NCI-H1105 treated with DMSO at 0.1 percent for 48 hours (cell line): ENCODE results near the gene HDAC9.

Experiments
- DNase-seq: peaks from one replicate; lab custom pipeline; 2025; lab: John Stamatoyannopoulos, UW

HDAC9 gene

DNA sequence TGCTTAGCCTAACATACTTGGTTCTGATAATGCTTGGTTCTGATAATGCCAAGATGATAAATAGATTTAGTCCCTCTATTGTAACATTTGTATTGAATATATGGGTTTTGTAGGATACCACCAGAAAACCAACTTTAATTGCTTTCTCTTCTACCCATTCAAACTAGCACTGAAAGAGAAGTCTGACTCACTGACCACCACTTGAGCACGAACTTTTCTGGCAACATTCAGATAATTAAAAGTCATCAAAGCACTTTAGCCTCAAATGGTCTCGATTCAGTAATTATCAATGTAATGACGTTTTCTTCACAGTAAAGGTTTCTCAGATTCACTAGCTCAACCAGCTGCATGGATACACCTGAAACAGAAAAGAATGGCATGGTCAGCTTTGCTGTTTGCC lies 63.0 kb downstream of the HDAC9 start:
- no peak for DNase-seq

- no peak for DNase-seq
These were observed 63.4 kb downstream of the HDAC9 start for GRCh38 chr7:18558910-18559309.

- no peak for DNase-seq
These were observed 64.2 kb downstream of the HDAC9 start for GRCh38 chr7:18559756-18560155.

- DNase-seq = no peak
These were observed 69.2 kb downstream of the HDAC9 start for GRCh38 chr7:18564779-18565178.

- no peak for DNase-seq
These were observed 69.8 kb downstream of the HDAC9 start for GRCh38 chr7:18565337-18565736.

DNA sequence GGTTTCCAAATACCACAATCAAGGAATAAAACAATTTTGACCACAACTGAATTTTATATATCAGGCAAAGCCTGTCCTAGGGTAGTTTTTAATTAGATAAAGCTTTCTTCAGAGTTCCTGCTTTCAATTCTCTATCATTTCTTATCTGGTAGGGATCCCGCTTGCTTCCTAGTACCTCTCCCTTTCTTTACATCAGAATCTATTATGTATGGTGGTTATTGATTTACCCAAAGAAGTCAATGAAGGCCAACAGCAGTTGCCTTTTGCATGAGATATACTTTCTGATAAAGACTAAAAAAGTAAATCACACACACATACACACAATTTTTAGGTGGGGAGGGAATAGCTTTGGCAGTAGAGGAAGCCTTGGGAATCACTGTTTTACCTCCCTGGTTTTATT lies 70.7 kb downstream of the HDAC9 start:
- DNase-seq = no peak

DNA sequence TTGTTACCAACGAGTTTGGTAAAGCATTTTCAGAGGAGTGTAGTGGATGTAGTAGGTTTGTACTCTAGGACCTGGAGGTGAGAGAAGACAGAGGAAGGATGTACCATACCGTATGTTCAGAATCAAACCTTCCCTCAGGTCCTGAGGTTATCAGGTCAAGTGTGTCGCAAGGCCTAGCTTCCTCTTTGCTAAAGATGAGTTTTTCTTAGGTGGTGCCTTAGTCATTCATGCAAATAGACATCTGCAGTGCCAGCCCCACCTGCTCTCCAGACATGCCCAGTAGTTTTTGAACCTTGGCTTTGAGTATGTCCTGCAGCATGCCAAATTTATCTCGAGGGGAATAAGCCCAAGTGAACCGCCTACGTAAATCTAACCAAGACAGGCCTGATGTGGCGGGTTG lies 71.3 kb downstream of the HDAC9 start:
- no peak for DNase-seq

- peak; percentile 55 for DNase-seq
These were observed 74.9 kb downstream of the HDAC9 start for GRCh38 chr7:18570441-18570840.

DNA sequence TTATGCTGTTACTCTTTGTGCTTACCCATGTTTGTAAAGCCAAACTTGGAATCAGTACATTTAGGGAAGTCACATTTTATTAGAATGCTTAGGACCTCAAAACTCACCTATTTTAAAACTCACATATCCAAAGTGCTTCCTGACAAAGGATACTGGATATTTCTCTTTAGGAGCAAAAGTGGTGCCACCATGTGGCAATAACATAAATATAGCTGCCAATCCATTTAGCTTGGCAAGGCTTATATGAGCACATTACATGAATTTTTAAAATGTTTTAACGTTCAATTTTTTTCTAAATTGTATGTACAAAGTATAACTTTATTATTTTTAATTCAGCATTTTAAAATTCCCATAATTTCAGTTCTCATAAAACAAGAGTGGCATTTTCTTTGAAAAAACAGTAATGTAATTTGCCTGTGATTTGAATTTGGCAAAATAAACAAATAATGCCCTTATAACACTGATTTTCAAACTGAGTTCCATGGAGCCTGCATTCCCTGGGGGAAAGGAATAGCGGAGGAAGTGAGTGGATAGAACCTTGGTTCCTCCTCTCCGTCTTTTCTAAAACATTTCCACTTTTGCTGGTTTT lies 75.4 kb downstream of the HDAC9 start:
- DNase-seq = peak; percentile 66

- DNase-seq = no peak
These were observed 76.6 kb downstream of the HDAC9 start for GRCh38 chr7:18572154-18572553.

- no peak for DNase-seq
These were observed 77.3 kb downstream of the HDAC9 start for GRCh38 chr7:18572885-18573284.

DNA sequence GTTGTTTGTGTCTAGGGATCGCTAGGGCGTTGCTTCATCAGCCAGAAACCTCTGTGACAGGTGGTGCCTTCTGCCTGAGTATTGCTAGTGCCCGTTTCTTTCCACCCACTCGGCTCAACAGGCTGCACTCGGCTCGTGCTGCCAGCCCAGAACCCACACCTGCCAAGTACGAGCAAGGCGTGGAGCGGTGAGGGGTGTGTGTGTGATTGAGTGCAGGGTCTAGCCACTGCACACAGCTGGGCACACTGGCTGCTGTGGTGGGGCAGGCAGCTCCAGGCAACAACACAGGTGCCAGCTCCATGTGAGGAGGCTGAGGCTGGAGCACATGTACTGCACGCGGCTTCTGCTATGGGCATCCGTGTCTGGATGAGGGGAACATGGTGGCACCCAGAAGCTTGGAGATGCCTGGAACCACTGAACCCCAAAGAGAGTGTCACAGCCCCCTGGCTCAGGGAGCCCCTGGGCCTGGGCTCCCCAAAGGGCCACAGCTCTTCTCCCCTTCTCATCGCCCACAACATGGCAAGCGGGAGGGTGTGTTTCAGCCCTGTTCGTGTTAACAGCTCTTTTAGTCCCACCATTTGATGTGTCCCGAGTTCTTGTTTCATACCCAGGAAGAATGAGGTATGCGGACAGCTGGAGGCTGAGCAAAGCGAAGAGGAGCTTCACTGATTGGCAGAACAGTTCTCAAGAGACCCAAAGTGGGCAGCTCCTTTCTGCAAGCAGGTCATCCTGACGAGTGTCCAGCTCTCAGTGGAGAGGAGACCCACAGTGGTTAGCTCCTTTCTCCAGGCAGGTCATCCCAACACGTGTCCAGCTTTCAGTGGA lies 78.1 kb downstream of the HDAC9 start:
- DNase-seq = no peak

- DNase-seq = no peak
These were observed 78.6 kb downstream of the HDAC9 start for GRCh38 chr7:18574235-18574540.

DNA sequence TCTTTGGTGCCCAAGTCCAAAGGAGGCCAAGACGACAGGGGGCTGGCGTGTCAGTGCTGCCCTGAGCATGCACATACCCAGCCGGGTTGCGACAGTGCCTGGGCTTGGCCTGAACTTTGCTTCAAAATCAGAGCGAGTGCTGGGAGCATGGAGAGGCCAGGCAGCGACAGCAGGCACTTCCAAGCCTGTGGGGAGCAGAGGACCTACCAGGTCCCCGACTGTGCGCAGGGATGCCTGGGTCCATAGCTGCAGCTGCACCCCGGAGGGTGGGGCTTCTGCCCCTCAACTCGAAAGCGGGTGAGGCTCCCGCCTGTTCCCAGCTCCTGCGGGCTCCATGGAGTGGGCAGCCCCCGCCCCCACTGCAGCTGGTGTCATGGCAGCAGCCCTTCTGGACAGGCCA lies 79.1 kb downstream of the HDAC9 start:
- no peak for DNase-seq

DNA sequence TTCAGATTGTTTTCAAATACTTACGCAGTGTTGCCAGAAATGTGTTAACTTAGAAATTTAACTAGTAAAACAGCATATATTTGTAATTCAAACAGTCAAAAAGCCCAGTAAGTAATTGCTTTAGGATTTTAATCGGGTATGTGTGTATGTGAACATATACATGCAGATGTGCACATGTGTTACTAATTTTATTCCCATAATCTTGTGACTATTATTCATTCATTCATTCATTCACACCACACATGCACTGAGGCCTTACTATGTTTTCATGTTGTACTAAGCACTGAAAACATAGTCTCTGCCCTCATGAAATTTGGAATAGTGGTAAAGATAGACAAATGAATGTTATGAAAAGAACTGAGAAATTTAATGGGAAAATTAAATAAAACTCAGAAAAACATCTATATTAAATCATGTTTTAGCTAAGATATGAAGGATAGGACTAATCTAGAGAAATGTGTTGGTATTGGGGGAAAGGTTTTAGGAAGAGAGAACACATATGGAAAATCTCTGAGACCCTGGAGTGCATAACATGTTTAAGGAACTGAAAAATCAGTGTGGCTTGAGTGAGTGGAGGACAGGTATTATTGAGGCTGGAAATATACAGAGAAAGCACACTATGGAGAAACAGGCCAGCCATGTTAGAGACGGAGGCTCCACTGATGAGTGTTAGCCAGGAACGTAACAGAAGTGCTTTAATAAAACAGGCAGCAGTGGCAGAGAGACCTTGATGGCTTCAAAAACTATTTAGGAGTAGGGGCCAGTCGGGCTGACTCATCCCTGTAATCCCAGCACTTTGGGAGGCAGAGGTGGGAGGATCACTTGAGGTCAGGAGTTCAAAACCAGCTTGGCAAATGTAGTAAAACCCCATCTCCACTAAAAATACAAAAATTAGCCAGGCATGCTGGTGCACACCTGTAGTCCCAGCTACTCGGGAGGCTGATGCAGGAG lies 80.3 kb downstream of the HDAC9 start:
- DNase-seq = no peak

GRCh38 chr7:18577096-18577771 lies 81.7 kb downstream of the HDAC9 start:
- DNase-seq = no peak

GRCh38 chr7:18579698-18580097 lies 84.1 kb downstream of the HDAC9 start:
- DNase-seq = no peak

DNA sequence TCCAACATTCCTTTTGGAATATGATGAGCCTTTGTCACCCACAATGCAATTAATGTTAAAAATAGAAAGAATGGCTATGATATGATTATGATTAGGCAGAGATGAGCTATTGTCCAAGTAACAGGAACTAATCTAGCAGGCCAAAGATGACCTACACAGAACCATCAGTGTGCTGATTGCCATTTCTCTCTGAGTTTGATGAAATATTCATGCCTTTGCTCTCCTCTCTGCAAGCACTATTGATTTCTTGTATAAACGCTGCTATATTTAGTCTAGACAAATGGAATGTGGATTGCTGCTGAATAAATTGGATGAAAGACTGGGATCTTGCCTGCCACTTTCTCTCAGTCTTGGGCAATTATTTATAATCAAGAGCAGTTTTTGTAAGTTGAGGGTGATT lies 85.4 kb downstream of the HDAC9 start:
- DNase-seq = no peak

DNA sequence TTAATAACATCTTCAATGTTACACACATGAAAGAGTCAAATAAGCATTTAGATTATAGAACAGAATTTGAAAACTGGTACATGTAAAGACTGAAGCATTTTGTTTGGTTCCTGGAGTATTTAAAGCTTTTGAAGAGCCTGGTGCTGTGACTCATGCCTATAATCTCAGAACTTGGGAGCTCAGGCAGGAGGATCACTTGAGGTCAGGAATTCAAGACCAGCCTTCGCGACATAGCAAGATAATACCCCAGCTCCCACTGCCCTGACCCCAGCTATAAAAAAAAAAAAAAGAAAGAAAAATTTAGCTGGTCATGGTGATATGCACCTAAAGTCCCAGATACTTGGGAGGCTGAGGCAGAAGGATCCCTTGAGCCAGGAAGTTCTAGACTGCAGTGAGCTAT lies 87.8 kb downstream of the HDAC9 start:
- no peak for DNase-seq

DNA sequence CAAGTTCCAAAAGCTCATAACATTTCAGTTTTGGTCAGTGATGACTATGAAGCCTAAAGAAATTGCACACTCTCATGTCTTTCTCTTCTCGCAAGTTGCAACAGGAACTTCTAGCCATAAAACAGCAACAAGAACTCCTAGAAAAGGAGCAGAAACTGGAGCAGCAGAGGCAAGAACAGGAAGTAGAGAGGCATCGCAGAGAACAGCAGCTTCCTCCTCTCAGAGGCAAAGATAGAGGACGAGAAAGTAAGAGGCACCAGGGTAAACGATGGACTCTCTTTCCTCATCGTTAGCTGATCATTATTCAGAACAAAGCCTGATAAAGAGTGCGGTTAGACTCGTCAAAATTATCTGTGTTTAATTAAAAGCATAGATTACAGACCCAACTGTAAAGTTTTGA lies 94.7 kb downstream of the HDAC9 start:
- DNase-seq = no peak

DNA sequence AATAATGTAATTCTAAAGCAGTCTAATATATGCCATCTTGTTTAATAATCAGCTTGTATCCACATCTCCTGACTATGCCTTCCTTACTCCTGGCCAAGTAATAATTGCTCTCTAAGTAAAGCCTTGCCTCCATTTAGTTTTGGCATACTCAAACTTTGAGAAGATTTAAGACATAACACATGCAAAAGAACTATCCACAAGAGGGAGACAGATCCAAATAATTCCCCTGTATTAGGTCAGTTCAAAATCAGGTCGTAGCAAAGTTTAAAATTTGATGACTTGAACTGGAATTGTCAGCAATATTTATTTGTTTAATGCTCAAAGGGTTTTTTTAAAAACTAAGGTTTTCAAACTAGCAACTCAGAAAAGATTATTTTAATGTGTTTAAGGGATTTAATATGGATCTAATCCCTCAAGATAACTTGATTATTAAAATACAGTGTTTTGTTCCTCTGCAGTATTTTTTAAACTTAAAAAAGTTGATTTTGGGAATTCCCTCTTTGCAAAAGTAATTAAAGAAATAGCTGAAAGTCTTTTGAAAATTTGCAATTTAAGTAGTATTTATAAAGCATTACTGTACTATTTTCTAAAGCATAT lies 95.3 kb downstream of the HDAC9 start:
- peak; percentile 54 for DNase-seq
